Suprapubic skin (tissue), 3 donors: ENCODE data around the gene CCSER1.

Source experiments
- EP300 ChIP-seq: sonication (generic); formaldehyde crosslinking; IDR thresholded peaks from one replicate; pipeline ENCODE4 v1.6.1; 2017; ENCODE audit warnings: antibody characterized with exemption
- POLR2A ChIP-seq, 2 donors: fragments of 450-650 bp; IDR thresholded peaks; one replicate each; pipeline ENCODE4 v1.6.1; 2017; ENCODE audit warnings: antibody characterized with exemption in 2 of 2, mild to moderate bottlenecking in 2 of 2, moderate library complexity in 2 of 2
- TF ChIP-seq, protein P1 (sequence below), 2 donors: fragments of 200-600 bp in 1 of 2; fragments of 450-650 bp in 1 of 2; sonication (generic) in 1 of 2; IDR thresholded peaks; one replicate each; pipeline ENCODE4 v1.5.1; 2016 to 2019; ENCODE audit warnings: antibody characterized with exemption in 2 of 2, mild to moderate bottlenecking in 1 of 2, moderate library complexity in 1 of 2

DNA sequence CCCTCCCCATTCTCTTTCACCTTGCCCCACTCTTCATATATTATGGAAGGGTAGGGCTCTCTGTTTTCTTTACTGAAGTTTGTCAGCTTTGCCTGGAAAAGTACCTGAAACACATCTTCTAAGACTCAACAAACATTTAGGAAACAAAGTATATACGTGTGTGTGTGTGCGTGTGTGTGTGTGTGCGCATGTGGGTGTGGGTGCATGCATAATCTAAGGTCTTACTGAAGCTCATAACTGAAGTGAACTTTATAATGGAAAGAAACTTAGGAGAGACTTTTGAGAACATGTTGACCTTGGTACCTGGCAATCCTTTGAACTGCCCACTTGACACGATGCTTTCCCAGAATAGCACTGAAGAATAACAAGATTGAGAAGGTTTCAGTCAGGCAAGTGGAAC, 1190.2 kb downstream of the CCSER1 start:
- TF ChIP-seq POLR2A (IDR thresholded peaks at IDR 0.05), result no peak
- TF ChIP-seq, protein P1, sequence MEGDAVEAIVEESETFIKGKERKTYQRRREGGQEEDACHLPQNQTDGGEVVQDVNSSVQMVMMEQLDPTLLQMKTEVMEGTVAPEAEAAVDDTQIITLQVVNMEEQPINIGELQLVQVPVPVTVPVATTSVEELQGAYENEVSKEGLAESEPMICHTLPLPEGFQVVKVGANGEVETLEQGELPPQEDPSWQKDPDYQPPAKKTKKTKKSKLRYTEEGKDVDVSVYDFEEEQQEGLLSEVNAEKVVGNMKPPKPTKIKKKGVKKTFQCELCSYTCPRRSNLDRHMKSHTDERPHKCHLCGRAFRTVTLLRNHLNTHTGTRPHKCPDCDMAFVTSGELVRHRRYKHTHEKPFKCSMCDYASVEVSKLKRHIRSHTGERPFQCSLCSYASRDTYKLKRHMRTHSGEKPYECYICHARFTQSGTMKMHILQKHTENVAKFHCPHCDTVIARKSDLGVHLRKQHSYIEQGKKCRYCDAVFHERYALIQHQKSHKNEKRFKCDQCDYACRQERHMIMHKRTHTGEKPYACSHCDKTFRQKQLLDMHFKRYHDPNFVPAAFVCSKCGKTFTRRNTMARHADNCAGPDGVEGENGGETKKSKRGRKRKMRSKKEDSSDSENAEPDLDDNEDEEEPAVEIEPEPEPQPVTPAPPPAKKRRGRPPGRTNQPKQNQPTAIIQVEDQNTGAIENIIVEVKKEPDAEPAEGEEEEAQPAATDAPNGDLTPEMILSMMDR (IDR thresholded peaks at IDR 0.05), result no peak
- TF ChIP-seq EP300, result no peak
